Panc1 (cell line): Measurements from ENCODE around the gene MTHFD1. TPM values are rescaled to one million over a fixed set of nuclear protein-coding genes. Genes with fewer than 3 reads are reported as not detected.

Experiments used
- ATAC-seq: fragments of 200-7000 bp; cut with Tn5 transposase; 2 replicates; pipeline ENCODE4 v1.9.1; 2020; ENCODE audit warnings: mild to moderate bottlenecking, moderate library complexity
- BruUV-seq: library from RNA; stranded (reverse); fragments of 400-500 nt; replicated peaks from 2 replicates; lab custom pipeline; 2021; lab: Mats Ljungman, UMichigan
- CTCF ChIA-PET: fragments of 300-600 bp; sonication (Branson Sonifier 250); formaldehyde crosslinking; loops from one replicate; lab custom pipeline; 2022; ENCODE audit warnings: antibody characterized with exemption; lab: Charles Lee
- POLR2A ChIA-PET: fragments of 300-600 bp; sonication (Branson Sonifier 250); formaldehyde crosslinking; loops from one replicate; lab custom pipeline; 2022; ENCODE audit warnings: antibody characterized with exemption; lab: Charles Lee
- DNase-seq: peaks from one replicate; pipeline ENCODE4 v3.0.0-alpha.2; 2010; ENCODE audit warnings: low read depth, low spot score
- H3K27ac ChIP-seq: 2 replicates; pipeline ENCODE4 v1.5.1; 2011; ENCODE audit warnings: mild to moderate bottlenecking, low read length, inconsistent platforms
- H3K27me3 ChIP-seq: fragments of 200-500 bp; sonication (Bioruptor generic); 2 replicates; pipeline ENCODE4 v1.6.0; 2014; ENCODE audit warnings: low read length, inconsistent platforms; ENCODE audit not compliant: control insufficient read depth, insufficient read depth
- H3K36me3 ChIP-seq: fragments of 200-500 bp; sonication (Bioruptor generic); 2 replicates; pipeline ENCODE4 v1.5.1; 2014; ENCODE audit warnings: inconsistent platforms, mild to moderate bottlenecking, low read length, moderate library complexity; ENCODE audit not compliant: control insufficient read depth, insufficient read depth
- H3K4me1 ChIP-seq: 2 replicates; pipeline ENCODE4 v1.5.1; 2011; ENCODE audit warnings: inconsistent platforms, mild to moderate bottlenecking, low read length, moderate library complexity; ENCODE audit not compliant: control insufficient read depth, insufficient read depth
- H3K4me3 ChIP-seq, 2 experiments: 2 replicates each; pipeline ENCODE4 v1.5.1; 2011 to 2012; ENCODE audit warnings: low read depth in 2 of 2, low read length in 2 of 2, mild to moderate bottlenecking in 2 of 2, inconsistent platforms in 1 of 2, moderate library complexity in 1 of 2
- H3K9me3 ChIP-seq: fragments of 200-500 bp; sonication (Bioruptor generic); 2 replicates; pipeline ENCODE4 v1.5.1; 2014; ENCODE audit warnings: low read depth, mild to moderate bottlenecking, inconsistent platforms, low read length, moderate library complexity; ENCODE audit not compliant: control insufficient read depth, insufficient read depth
- POLR2AphosphoS5 ChIP-seq: IDR thresholded peaks from 2 replicates; pipeline ENCODE4 v1.6.1; 2012; ENCODE audit warnings: mild to moderate bottlenecking, low read depth, low read length, moderate library complexity
- SIN3A ChIP-seq: IDR thresholded peaks from 2 replicates; pipeline ENCODE4 v1.6.1; 2012; ENCODE audit warnings: low read depth, mild to moderate bottlenecking, low read length, moderate library complexity, borderline replicate concordance; ENCODE audit not compliant: insufficient read depth
- TCF7L2 ChIP-seq: IDR thresholded peaks from 2 replicates; pipeline ENCODE4 v1.6.1; 2011; ENCODE audit warnings: mild to moderate bottlenecking, low read depth, low read length, inconsistent platforms
- in situ Hi-C: cut with HindIII; loops from 2 replicates; pipeline ENCODE4 v1.10.0; 2016; ENCODE audit warnings: low sequenced_read_pairs, low pct_unique_long_range_greater_than_20kb
- intact Hi-C: fragments of 100-400 bp; cut with micrococcal nuclease; formaldehyde crosslinking; loops from one replicate; pipeline ENCODE4 v1.10.0; 2022; ENCODE audit not compliant: unreplicated experiment
- total RNA-seq: library from RNA; stranded (reverse); gene quantifications from one replicate; pipeline ENCODE4 v1.2.1, GENCODE V29; 2021; ENCODE audit not compliant: unreplicated experiment
- TF ChIP-seq, protein P1 (sequence below): fragments of 450-650 bp; IDR thresholded peaks from 2 replicates; pipeline ENCODE4 v1.5.1; 2017; ENCODE audit warnings: mild to moderate bottlenecking
- TF ChIP-seq, protein P2 (sequence below), 2 experiments: IDR thresholded peaks; 2 replicates each; pipeline ENCODE4 v1.6.1; 2011 to 2012; ENCODE audit warnings: low read depth in 2 of 2, control low read depth in 1 of 2, low read length in 1 of 2, mild to moderate bottlenecking in 1 of 2, moderate library complexity in 1 of 2; ENCODE audit not compliant: insufficient read depth in 1 of 2

MTHFD1 gene
- total RNA-seq, 1 experiment from 2014 or later: 141 TPM

DNA sequence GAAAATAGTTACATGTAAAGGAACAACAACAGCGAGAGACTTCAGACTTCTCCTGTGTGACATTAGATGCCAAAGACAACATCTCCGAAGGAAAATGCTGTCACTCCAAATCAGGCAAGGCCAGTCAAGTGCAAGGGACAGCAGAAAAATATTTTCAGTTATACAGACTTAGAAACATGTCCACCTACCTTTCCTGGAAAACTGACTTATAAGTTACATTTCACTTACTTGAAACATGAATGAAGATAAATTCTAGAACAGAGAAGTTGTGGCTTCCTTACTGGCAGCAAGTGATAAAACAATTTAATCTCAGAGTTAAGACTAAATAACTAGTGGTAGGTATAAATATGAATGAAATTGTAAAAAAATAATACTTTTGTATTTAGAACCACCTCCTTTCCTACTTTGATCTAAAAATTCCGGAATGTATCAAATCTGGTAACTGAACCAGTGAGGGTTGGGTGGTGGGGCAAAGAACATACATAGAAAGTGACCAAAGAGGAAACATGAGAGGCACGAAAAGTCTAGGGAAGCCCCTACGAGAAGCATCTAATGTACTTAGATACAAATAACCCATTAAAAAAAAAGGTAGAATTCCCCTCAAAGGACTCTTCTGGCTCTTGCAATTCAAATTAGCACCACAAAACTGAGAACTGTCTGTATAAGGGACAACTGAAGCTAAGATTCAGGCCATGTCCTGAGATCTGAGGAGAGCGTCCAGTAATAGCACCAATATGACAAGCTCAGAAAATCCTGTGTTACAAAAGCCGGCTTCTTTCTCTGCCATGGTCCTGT lies 21.2 kb downstream of the MTHFD1 start:
- CTCF ChIA-PET: no interaction called here
- peaks cover 3% of the 10 kb centered on the region; the same call in 1 of the 2 replicates for H3K36me3 ChIP-seq
- TF ChIP-seq SIN3A (no peak), POLR2AphosphoS5 (no peak), TCF7L2 (no peak)
- TF ChIP-seq, protein P1, sequence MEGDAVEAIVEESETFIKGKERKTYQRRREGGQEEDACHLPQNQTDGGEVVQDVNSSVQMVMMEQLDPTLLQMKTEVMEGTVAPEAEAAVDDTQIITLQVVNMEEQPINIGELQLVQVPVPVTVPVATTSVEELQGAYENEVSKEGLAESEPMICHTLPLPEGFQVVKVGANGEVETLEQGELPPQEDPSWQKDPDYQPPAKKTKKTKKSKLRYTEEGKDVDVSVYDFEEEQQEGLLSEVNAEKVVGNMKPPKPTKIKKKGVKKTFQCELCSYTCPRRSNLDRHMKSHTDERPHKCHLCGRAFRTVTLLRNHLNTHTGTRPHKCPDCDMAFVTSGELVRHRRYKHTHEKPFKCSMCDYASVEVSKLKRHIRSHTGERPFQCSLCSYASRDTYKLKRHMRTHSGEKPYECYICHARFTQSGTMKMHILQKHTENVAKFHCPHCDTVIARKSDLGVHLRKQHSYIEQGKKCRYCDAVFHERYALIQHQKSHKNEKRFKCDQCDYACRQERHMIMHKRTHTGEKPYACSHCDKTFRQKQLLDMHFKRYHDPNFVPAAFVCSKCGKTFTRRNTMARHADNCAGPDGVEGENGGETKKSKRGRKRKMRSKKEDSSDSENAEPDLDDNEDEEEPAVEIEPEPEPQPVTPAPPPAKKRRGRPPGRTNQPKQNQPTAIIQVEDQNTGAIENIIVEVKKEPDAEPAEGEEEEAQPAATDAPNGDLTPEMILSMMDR: no peak
- TF ChIP-seq, protein P2, sequence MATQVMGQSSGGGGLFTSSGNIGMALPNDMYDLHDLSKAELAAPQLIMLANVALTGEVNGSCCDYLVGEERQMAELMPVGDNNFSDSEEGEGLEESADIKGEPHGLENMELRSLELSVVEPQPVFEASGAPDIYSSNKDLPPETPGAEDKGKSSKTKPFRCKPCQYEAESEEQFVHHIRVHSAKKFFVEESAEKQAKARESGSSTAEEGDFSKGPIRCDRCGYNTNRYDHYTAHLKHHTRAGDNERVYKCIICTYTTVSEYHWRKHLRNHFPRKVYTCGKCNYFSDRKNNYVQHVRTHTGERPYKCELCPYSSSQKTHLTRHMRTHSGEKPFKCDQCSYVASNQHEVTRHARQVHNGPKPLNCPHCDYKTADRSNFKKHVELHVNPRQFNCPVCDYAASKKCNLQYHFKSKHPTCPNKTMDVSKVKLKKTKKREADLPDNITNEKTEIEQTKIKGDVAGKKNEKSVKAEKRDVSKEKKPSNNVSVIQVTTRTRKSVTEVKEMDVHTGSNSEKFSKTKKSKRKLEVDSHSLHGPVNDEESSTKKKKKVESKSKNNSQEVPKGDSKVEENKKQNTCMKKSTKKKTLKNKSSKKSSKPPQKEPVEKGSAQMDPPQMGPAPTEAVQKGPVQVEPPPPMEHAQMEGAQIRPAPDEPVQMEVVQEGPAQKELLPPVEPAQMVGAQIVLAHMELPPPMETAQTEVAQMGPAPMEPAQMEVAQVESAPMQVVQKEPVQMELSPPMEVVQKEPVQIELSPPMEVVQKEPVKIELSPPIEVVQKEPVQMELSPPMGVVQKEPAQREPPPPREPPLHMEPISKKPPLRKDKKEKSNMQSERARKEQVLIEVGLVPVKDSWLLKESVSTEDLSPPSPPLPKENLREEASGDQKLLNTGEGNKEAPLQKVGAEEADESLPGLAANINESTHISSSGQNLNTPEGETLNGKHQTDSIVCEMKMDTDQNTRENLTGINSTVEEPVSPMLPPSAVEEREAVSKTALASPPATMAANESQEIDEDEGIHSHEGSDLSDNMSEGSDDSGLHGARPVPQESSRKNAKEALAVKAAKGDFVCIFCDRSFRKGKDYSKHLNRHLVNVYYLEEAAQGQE (IDR thresholded peaks at IDR 0.05; ENCODE audit: insufficient read depth in 1 of 2, low read depth in 2 of 2, low read length in 1 of 2): no peak
- H3K4me1 ChIP-seq: no peaks in the 10 kb centered on the region; the same call in 1 of the 2 replicates
- no TSS peak for BruUV-seq
- DNase-seq (no peak), ATAC-seq (no peak)
- POLR2A ChIA-PET: no interaction called here
- no peaks in the 10 kb centered on the region for H3K9me3 ChIP-seq
- no peak overlapping the region for H3K27ac ChIP-seq
- intact Hi-C loops (no loop called here), in situ Hi-C loops (no loop called here)
- H3K4me3 ChIP-seq: no peak overlapping the region
- H3K27me3 ChIP-seq: no peaks in the 10 kb centered on the region

DNA sequence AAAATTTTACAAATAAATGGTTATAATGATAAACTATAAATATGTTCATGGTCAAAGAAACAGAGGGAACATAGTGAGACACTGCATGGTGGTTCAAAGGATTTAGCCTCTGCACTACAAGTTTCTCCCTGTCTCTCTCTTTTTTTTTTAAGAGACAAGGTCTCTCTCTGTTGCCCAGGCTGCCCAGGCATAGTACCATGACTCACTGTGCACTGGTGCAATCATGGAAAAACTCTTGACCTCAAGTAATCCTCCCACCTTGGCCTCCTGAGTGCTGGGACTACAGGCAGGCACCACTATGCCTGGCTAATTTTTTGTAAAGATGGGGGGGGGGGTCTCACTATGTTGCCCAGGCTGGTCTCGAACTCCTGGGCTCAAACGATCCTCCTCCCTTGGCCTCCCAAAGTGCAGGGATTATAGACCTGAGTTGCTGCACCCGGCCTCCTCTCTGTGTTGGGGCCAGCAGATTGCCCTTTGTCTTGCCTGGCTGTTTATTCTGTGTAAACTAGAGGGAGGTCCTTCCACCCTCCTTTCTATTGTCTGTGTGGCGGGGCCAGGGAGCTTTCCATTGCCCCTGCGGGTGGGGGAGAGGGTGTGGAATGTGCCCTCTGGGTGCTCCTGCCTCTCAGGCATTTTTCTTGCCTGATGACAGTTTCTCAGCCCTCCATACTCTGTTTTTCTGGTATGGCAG lies 22.1 kb downstream of the MTHFD1 start:
- no peaks in the 10 kb centered on the region for H3K27me3 ChIP-seq
- ChIA-PET POLR2A (no interaction called here), CTCF (no interaction called here)
- DNase-seq (no peak), ATAC-seq (peak; percentile 65)
- intact Hi-C loops (no loop called here), in situ Hi-C loops (no loop called here)
- no TSS peak for BruUV-seq
- peaks cover 3% of the 10 kb centered on the region; the same call in 1 of the 2 replicates for H3K36me3 ChIP-seq
- TF ChIP-seq, protein P2 (IDR thresholded peaks at IDR 0.05; ENCODE audit: insufficient read depth in 1 of 2, low read depth in 2 of 2, low read length in 1 of 2): no peak
- TF ChIP-seq POLR2AphosphoS5 (no peak), SIN3A (no peak), TCF7L2 (no peak)
- TF ChIP-seq, protein P1: no peak
- H3K4me3 ChIP-seq: no peak overlapping the region
- no peaks in the 10 kb centered on the region for H3K9me3 ChIP-seq
- no peaks in the 10 kb centered on the region; the same call in 1 of the 2 replicates for H3K4me1 ChIP-seq
- no peak overlapping the region for H3K27ac ChIP-seq
